Ascending aorta (tissue), 2 donors: ENCODE data around the gene CASZ1. TPM values are rescaled to one million over a fixed set of nuclear protein-coding genes. Genes with fewer than 3 reads are reported as not detected.
A peak's percentile ranks its signal among the peaks of the same experiment; 100 is the strongest.

Experiments
- DNase-seq, 2 donors: peaks; one replicate each; pipeline ENCODE4 v3.0.0-alpha.2; 2019; ENCODE audit warnings: low spot score in 2 of 2
- H3K27ac ChIP-seq, 2 donors: fragments of 200-600 bp; sonication (generic); one replicate each; pipeline ENCODE4 v1.5.1; 2016 to 2017; ENCODE audit warnings: mild to moderate bottlenecking in 1 of 2
- H3K27me3 ChIP-seq: fragments of 200-600 bp; sonication (generic); one replicate; pipeline ENCODE4 v1.5.1; 2017
- H3K36me3 ChIP-seq, 2 donors: fragments of 200-600 bp; sonication (generic); one replicate each; pipeline ENCODE4 v1.5.1; 2016
- H3K4me1 ChIP-seq, 2 donors: fragments of 200-600 bp; sonication (generic); one replicate each; pipeline ENCODE4 v1.5.1; 2016 to 2017; ENCODE audit warnings: mild to moderate bottlenecking in 1 of 2
- H3K4me3 ChIP-seq, 2 donors: fragments of 200-600 bp; sonication (generic); one replicate each; pipeline ENCODE4 v1.5.1; 2016 to 2017; ENCODE audit warnings: mild to moderate bottlenecking in 1 of 2
- H3K9me3 ChIP-seq, 2 donors: fragments of 200-600 bp; sonication (generic); one replicate each; pipeline ENCODE4 v1.5.1; 2016
- CTCF ChIP-seq, 3 experiments: fragments of 200-600 bp in 2 of 3; fragments of 450-650 bp in 1 of 3; sonication (generic) in 2 of 3; IDR thresholded peaks; one replicate each; pipeline ENCODE4 v1.5.1; 2016 to 2019; ENCODE audit warnings: antibody characterized with exemption in 3 of 3, mild to moderate bottlenecking in 1 of 3, moderate library complexity in 1 of 3
- intact Hi-C: fragments of 100-400 bp; cut with DNase I; formaldehyde crosslinking; loops from one replicate; pipeline ENCODE4 v1.15.1; 2023
- total RNA-seq: library from RNA; depleted of rRNA; stranded (reverse); fragments of >200 nt; gene quantifications from one replicate; pipeline ENCODE4 v1.1.0, GENCODE V29; 2016

CASZ1 gene
- total RNA-seq, 1 donor from 2014 or later: 25.8 TPM

- H3K27ac ChIP-seq: peak overlapping the region; percentile 58 to 71
Measured at GRCh38 chr1:10639775-10640578, 156.5 kb downstream of the CASZ1 start.

GRCh38 chr1:10639011-10639774 lies 157.3 kb downstream of the CASZ1 start:
- DNase-seq: no peak
- H3K27ac ChIP-seq: peak overlapping the region in 1 of 2 donors; percentile 32
- peak overlapping the region in 1 of 2 donors; percentile 23 for H3K4me3 ChIP-seq
- intact Hi-C loops: loop anchor here (5.0 kb wide), 1 partner anchor 153 kb away; no protein-coding TSS in a partner anchor
- H3K9me3 ChIP-seq: no peaks in the 10 kb centered on the region
- TF ChIP-seq CTCF (IDR thresholded peaks at IDR 0.05): no peak
- peaks cover 23 to 37% of the 10 kb centered on the region in 2 donors for H3K4me1 ChIP-seq
- H3K36me3 ChIP-seq: peaks cover 26 to 27% of the 10 kb centered on the region in 2 donors
- H3K27me3 ChIP-seq: no peaks in the 10 kb centered on the region

More at GRCh38 chr1:10639775-10640578, 156.5 kb downstream of the CASZ1 start:
- intact Hi-C loops: loop anchor here (5.0 kb wide), 1 partner anchor 152 kb away; no protein-coding TSS in a partner anchor
- Histone ChIP-seq H3K4me3 (no peak overlapping the region), H3K9me3 (no peaks in the 10 kb centered on the region), H3K36me3 (peaks cover 34 to 35% of the 10 kb centered on the region in 2 donors), H3K4me1 (peaks cover 17 to 29% of the 10 kb centered on the region in 2 donors), H3K27me3 (no peaks in the 10 kb centered on the region)
- TF ChIP-seq CTCF (IDR thresholded peaks at IDR 0.05): no peak
- DNase-seq: no peak

GRCh38 chr1:10638559-10639005 lies 157.9 kb downstream of the CASZ1 start:
- intact Hi-C loops: loop anchor here (5.0 kb wide), 1 partner anchor 154 kb away; no protein-coding TSS in a partner anchor
- Histone ChIP-seq H3K9me3 (no peaks in the 10 kb centered on the region), H3K4me1 (peaks cover 26 to 43% of the 10 kb centered on the region in 2 donors), H3K27me3 (no peaks in the 10 kb centered on the region), H3K4me3 (peak overlapping the region in 1 of 2 donors; percentile 53), H3K27ac (peak overlapping the region; percentile 97 to 99), H3K36me3 (peaks cover 21 to 22% of the 10 kb centered on the region in 2 donors)
- no peak for TF ChIP-seq CTCF (IDR thresholded peaks at IDR 0.05)
- no peak for DNase-seq

- Histone ChIP-seq H3K4me3 (peak overlapping the region in 1 of 2 donors; percentile 53), H3K4me1 (peaks cover 32 to 49% of the 10 kb centered on the region in 2 donors), H3K36me3 (peaks cover 16% of the 10 kb centered on the region in 2 donors), H3K27me3 (no peaks in the 10 kb centered on the region), H3K9me3 (no peaks in the 10 kb centered on the region), H3K27ac (peak overlapping the region; percentile 97 to 99)
- TF ChIP-seq CTCF (IDR thresholded peaks at IDR 0.05): no peak
- no peak for DNase-seq
- intact Hi-C loops: loop anchor here (2.0 to 5.0 kb wide), 2 partner anchors 27 to 154 kb away; no protein-coding TSS in a partner anchor
Measured at GRCh38 chr1:10637834-10638558, 158.4 kb downstream of the CASZ1 start.

- no peak for TF ChIP-seq CTCF (IDR thresholded peaks at IDR 0.05)
- peak overlapping the region; percentile 97 to 99 for H3K27ac ChIP-seq
- H3K4me1 ChIP-seq: peaks cover 35 to 54% of the 10 kb centered on the region in 2 donors
- intact Hi-C loops: loop anchor here (2.0 to 5.0 kb wide), 2 partner anchors 27 to 155 kb away; no protein-coding TSS in a partner anchor
- DNase-seq: no peak
- no peaks in the 10 kb centered on the region for H3K9me3 ChIP-seq
- H3K27me3 ChIP-seq: no peaks in the 10 kb centered on the region
- H3K4me3 ChIP-seq: no peak overlapping the region
- H3K36me3 ChIP-seq: peaks cover 10% of the 10 kb centered on the region in 2 donors
Measured at GRCh38 chr1:10637400-10637799, 159.0 kb downstream of the CASZ1 start.
